Activated CD4-positive, alpha-beta T cell treated with anti-CD3 and anti-CD28 coated beads, Interleukin-2, amount 50 U/mL, for 24 hours (primary cell): ENCODE data around the gene ADGRF5.
"Not testable (repeated sequence)": the region's sequence is repeated elsewhere in the genome, so short reads cannot be mapped to it uniquely, and the experiment has no call there.

Source experiments
- DNase-seq, 2 donors: peaks; one replicate each; pipeline ENCODE4 v3.0.0-alpha.2; 2020; ENCODE audit warnings: low read depth in 1 of 2, low spot score in 1 of 2

Gene ADGRF5

GRCh38 chr6:46834257-46834916 lies 87.4 kb downstream of the ADGRF5 start:
- DNase-seq = not testable (repeated sequence)

- no peak for DNase-seq
These were observed 88.9 kb downstream of the ADGRF5 start for GRCh38 chr6:46832816-46833215.

- DNase-seq = no peak
These were observed 92.8 kb downstream of the ADGRF5 start for GRCh38 chr6:46828939-46829338.

GRCh38 chr6:46821458-46821881 lies 100.3 kb downstream of the ADGRF5 start:
- DNase-seq = no peak

- DNase-seq = no peak
These were observed 102.2 kb downstream of the ADGRF5 start for GRCh38 chr6:46819561-46819960.

- no peak for DNase-seq
These were observed 105.1 kb downstream of the ADGRF5 start for GRCh38 chr6:46816626-46817025.

- no peak for DNase-seq
These were observed 106.6 kb downstream of the ADGRF5 start for GRCh38 chr6:46815130-46815529.

GRCh38 chr6:46808806-46809205 lies 112.9 kb downstream of the ADGRF5 start:
- DNase-seq = no peak
